IPS-11a (cell line): Measurements from ENCODE around the gene MAGEB4.

Experiments used
- H3K4me3 ChIP-seq: one replicate; pipeline ENCODE4 v1.5.1; 2013; ENCODE audit warnings: low read depth, low read length, control low read depth

MAGEB4 gene

GRCh38 chrX:30282527-30282926, 40.7 kb downstream of the MAGEB4 start:
- no peak overlapping the region for H3K4me3 ChIP-seq

DNA sequence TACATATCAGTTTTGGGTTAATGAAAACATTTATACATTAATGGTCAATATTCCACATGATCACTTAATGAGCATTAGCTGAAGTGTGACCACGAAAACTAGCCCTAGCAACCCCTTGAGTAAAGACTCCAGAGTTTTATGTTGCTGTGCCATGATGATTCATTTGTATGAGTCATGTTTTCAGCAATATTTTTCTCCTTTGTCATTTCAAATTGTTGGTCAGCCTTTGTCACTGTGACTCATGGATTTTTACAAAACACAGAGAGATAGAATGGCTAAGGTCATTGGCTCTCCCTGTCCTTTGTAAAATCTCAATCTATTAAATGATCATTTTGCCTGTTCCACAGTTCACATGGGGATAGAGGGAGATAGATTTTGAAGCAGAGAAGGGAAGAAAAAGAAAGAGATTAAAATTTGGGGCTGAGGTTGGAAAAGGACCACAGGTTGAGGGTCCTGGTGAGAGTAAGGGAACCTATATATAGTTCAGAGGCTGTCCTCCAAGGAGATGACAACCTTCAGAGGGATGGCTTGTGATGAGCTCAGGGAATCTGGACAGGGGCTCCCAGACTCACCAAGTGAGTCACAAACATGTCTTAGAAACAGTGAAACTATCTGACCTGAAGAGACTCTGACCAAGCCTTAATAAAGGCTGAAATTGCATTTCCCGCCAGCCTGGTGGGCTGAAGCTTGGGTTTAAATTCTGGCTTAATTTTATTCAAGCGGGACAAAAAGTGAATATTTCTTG, 41.8 kb downstream of the MAGEB4 start:
- no peak overlapping the region for H3K4me3 ChIP-seq
